Tibial nerve (tissue), 3 donors: ENCODE results near the gene CCDC17.

ENCODE experiments used
- CTCF ChIP-seq, 5 experiments: fragments of 200-600 bp in 3 of 5; fragments of 450-650 bp in 2 of 5; sonication (generic) in 3 of 5; IDR thresholded peaks; one replicate each; pipeline ENCODE4 v1.5.1; 2016 to 2019; ENCODE audit warnings: antibody characterized with exemption in 5 of 5, mild to moderate bottlenecking in 3 of 5, moderate library complexity in 2 of 5
- POLR2A ChIP-seq, 2 donors: fragments of 450-650 bp; IDR thresholded peaks; one replicate each; pipeline ENCODE4 v1.6.1; 2017; ENCODE audit warnings: antibody characterized with exemption in 2 of 2, mild to moderate bottlenecking in 2 of 2, moderate library complexity in 2 of 2

- TF ChIP-seq CTCF (IDR thresholded peaks at IDR 0.05) (no peak), POLR2A (IDR thresholded peaks at IDR 0.05) (no peak)
Measured at GRCh38 chr1:45630429-45630828, 6.6 kb upstream of the CCDC17 start.
